Esophagus squamous epithelium (tissue), 4 donors: ENCODE measurements around the gene RNF19B.

ENCODE experiments used
- POLR2A ChIP-seq, 4 donors: fragments of 450-650 bp; IDR thresholded peaks; one replicate each; pipeline ENCODE4 v1.6.1; 2017; ENCODE audit warnings: antibody characterized with exemption in 4 of 4, mild to moderate bottlenecking in 4 of 4, moderate library complexity in 3 of 4
- TF ChIP-seq, protein P1 (sequence below), 6 experiments: fragments of 450-650 bp in 4 of 6; fragments of 200-600 bp in 2 of 6; sonication (generic) in 2 of 6; IDR thresholded peaks; one replicate each; pipeline ENCODE4 v1.5.1; 2016 to 2019; ENCODE audit warnings: antibody characterized with exemption in 6 of 6, mild to moderate bottlenecking in 4 of 6, moderate library complexity in 4 of 6

- TF ChIP-seq POLR2A (IDR thresholded peaks at IDR 0.05): no peak
- TF ChIP-seq, protein P1, sequence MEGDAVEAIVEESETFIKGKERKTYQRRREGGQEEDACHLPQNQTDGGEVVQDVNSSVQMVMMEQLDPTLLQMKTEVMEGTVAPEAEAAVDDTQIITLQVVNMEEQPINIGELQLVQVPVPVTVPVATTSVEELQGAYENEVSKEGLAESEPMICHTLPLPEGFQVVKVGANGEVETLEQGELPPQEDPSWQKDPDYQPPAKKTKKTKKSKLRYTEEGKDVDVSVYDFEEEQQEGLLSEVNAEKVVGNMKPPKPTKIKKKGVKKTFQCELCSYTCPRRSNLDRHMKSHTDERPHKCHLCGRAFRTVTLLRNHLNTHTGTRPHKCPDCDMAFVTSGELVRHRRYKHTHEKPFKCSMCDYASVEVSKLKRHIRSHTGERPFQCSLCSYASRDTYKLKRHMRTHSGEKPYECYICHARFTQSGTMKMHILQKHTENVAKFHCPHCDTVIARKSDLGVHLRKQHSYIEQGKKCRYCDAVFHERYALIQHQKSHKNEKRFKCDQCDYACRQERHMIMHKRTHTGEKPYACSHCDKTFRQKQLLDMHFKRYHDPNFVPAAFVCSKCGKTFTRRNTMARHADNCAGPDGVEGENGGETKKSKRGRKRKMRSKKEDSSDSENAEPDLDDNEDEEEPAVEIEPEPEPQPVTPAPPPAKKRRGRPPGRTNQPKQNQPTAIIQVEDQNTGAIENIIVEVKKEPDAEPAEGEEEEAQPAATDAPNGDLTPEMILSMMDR (IDR thresholded peaks at IDR 0.05): no peak
Measured at GRCh38 chr1:32989160-32990050, 24.8 kb upstream of the RNF19B start.
